HG03442 (cell line): ENCODE results near the gene GRAMD1B.
"Not testable (repeated sequence)": the region's sequence is repeated elsewhere in the genome, so short reads cannot be mapped to it uniquely, and the experiment has no call there.

Source experiments
- ATAC-seq: cut with Tn5 transposase; IDR thresholded peaks from one replicate; pipeline ENCODE4 v1.9.1; 2021; ENCODE audit warnings: mild to moderate bottlenecking, moderate library complexity; ENCODE audit not compliant: unreplicated experiment

The GRAMD1B gene

DNA sequence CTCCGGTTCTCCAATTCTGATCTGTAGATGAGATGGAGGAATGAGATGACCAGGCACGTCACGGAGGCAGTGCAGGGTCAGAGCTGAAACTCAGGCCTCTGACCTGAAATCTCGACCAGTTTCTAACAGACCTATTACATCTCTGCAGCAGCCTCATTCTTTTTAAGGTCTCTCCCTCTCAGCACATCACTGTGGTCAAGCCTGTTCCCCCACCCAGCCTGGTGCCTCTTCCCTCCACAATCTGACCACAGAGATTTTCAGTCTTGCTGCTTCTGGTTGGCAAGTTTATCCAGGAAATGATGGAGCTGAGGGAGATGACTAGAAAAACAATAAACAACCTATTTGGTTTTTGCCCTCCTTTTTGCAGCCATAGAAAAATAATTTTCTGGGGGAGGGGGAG is 9.5 kb downstream of the GRAMD1B start:
- no peak for ATAC-seq

DNA sequence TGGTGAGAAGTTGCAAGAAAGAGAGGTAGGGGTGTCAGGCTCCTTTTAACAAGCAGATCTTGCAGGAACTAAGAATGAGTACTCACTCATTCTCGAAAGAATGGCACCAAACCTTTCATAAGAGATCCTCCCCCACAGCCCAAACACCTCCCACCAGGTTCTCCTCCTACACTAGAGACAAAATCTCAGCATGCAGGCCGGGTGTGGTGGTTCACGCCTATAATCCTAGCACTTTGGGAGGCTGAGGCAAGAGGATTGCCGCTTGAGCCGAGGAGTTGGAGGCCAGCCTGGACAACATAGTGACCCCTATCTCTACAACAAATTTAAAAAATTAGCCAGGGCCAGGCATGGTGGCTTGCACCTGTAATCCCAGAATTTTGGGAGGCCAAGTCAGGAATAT is 11.1 kb downstream of the GRAMD1B start:
- ATAC-seq, result no peak

DNA sequence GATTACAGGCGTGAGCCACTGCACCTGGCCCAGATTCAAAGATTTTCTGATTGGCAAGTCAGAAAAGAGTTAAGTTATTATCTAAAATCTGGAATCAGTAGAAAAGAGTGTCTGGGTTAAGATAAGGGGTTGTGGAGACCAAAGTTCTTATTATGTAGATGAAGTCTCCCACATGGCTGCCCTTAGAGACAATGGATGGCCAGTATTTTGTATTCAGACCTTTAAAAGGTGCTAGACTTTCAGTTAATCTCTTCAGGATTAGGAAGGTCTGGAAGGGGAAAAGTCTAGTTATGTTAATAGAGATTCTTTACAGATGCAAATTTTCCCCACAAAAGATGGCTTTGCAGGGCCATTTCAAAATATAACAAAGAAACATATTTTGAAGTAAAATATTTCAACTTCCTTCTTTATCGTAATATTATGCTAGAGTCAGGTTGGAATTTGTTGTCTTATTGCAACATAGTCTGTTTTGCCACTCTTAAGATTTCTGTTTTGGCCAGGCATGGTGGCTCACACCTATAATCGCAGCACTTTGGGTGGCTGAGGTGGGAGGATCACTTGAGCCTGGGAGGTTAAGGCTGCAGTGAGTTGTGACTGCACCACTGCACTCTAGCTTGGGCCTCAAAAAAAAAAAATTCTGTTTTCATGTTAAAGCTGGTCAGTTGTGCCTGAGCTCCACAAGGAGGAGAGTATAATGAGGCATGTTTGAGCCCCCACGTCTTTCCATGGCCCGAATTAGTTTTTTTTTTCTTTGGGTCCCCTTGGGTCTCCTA is 14.0 kb downstream of the GRAMD1B start:
- ATAC-seq, result no peak

DNA sequence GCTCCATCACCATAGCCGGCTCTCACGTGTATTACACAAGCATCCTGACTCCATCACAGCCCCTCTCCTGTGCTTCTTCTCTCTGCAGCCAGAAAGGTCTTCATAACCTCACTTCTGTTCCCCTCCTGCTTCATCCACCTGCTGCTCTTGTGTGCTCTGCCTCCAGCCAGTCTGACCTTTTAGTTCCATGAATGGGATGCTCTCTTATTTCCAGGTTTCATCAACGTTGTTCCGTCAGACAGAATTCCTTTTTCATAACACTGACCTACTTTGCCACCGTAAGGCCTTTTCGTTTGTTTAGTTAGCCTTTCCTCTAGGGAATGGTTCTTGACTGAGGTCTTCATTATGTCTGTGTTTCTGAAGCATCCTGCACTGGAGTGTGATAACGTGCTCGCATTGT is 18.8 kb downstream of the GRAMD1B start:
- ATAC-seq, result no peak

DNA sequence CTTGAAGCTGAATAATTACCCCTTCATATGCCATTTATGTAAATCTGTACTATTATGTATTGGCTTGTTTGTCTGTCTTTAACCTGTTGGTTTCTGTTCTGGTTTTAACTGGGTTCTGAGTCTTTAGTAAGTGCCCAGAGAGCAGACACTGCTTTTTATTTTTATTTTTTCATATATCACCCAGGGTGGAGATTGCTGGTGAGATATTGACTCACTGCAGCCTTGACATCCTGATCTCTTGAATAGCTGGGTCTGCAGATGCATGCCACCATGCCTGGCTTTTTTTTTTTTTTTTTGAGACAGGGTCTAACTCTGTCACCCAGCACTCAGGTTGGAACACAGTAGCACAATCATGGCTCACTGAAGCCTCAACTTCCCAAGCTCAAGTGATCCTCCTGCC is 19.4 kb downstream of the GRAMD1B start:
- no peak for ATAC-seq

DNA sequence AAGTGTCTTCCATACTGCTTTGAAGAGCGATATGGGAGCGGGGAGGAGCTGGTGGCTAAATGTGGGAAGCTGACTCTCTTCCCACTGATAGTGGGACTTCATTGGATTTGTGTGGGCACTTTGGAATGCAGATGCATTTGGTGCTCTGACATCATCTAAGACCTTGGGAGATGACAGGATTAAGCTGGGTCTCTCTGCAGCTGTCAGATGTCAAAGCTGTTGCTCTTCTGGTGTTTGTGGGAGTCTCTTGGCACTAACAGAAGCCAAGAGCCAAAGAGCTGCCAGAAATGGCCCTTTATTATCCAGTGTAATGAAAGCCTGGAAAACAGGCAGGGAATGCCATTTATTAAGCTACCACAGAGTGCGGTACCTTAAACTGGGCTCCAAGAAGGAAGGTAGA is 20.6 kb downstream of the GRAMD1B start:
- no peak for ATAC-seq

DNA sequence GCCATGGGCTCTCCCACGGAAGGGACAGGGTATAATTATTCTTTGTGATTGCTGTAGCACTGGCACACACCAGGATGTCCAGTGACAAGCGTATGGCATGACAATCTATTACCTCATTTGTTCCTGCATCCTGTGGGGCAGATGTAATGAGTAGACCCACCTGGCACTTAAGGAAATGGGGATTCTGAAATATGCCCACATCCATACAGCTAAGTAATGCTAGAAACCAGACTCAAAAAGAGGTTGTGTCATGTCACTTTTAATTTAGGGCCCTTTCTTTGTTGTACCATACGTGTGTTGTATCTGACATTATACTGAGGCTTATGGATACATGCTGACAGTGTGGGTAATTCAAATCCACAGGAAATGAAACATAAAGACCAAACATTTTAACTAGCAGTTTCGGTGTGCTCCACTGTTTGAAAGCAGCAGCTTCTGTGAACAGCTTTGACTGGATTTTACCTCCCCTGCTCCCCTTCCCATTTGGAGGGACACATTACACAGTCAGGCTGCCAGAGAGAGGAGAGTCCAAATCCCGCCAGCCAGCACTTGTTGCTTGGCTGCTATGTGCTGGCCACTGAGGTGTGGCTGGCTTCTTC is 21.2 kb downstream of the GRAMD1B start:
- ATAC-seq, result no peak

DNA sequence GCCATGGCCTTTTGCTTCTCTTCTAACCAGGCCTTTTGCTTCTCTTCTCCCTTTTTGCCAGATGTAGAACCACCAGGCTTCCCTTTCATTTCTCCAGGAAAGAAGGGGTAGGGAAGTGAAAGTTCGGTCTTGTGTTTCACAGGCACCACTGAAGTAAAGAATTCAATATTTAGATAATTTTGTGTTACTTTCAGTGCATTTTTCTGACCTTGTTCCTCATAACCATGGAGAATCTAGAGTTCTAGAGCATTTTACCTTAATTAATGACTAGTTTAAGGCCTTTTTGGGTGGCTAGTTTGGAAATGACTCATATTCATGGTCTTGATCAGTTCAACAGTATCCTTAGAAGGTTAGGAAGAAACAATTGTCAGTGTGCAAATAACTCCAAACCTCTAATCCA is 22.7 kb downstream of the GRAMD1B start:
- ATAC-seq, result no peak

DNA sequence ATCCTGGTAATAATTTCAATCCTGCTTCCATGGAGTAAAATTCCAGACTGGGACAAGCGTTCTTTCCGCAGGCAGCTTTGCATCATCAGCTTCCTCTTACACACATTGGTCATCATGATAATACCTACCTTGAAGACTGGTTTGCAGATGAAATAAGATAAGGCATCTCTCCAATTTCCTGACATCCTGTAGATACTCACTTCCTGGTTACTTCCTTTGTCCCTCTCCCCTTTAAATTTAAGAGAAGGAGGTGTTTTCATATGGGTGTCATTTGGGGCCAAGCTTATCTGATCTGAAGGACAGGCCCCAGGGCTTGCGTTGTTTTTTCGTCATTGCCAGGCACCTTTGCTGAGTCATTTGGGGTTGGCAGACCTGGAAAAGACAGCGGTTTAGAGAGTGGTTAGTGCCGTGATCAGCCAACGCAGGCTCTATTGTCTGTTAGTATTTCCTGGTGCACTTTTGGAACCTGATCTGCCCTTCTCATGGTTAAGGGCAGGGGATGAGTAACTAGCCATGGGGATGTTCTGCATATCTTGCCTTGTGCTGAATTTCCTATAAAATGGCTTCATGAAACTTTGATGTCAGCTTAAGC is 24.1 kb downstream of the GRAMD1B start:
- ATAC-seq, result no peak

DNA sequence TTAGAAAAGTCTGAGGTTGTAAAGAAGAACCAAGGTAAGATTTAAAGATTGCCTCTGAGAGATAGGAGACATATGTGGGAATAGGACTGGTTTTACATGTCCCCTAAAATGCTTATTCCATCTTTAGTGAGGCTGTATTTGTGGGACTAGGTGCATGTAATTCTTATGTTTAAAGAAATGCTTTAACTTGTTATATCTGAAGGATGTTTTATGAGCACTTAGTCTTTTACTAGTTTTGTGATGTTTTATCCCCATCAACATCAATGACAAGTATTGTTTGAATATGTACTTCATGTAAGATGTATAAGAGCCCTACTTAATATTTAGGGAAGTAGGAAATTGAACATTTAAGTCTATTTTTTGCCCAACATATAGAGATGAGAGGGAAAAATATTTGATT is 24.7 kb downstream of the GRAMD1B start:
- no peak for ATAC-seq

DNA sequence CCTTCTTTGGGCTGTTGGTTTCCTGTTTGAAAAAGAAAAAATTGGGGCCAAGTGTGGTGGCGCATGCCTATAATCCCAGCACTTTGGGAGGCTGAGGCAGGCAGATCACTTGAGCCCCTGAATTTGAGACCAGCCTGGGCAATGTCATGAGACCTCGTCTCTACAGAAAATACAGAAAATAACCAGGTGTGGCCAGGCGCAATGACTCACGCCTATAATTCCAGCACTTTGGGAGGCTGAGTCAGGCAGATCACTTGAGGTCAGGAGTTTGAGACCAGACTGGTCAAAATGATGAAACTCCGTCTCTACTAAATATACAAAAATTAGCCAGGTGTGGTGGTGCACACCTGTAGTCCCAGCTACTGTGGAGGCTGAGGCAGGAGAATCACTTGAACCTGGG is 26.4 kb downstream of the GRAMD1B start:
- not testable (repeated sequence) for ATAC-seq

DNA sequence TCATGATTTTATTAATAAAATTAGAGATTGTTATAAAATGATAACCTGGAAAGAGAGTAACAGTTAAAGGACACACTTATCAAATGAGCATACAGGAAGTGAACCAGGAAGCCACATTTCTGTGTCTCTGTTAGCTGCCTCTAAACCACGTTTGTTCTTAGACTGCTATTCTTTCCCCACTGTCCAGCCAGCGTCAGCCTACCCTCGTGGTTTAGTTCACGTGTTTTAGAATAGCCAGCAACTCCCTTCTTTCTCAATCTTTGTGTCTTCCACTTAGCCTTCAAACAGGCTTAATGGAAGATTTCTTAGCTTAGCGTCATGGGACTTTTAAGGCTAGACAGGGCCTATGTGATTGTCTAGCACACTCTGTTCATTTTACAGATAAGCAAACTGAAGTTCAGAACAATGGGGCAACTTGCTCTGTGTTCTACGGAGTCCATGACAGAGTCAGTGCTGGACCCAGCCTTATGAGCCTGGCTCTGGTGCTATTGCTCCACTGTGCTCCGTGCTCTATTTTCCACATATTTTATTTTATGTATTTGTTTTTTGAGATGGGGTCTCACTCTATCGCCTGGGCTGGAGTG is 27.2 kb downstream of the GRAMD1B start:
- no peak for ATAC-seq

DNA sequence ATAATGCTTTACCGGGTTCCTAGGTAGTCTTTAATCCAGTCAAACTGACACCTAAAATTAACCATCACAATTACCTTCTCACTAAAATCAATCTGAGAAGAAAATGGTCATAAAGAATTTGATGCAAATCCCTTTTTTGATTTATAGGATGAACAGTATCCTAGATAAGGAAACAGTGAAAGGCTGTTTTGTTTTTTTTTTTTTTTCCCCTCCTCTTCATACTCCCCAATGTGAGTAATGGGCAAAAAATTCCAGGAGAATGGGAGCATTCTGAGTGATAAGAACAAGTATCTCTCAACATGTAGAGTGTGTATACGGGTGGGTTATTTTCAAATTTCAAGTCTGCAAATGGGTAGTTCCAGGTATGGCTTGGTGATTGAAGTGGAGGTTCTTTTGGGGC is 28.4 kb downstream of the GRAMD1B start:
- no peak for ATAC-seq

DNA sequence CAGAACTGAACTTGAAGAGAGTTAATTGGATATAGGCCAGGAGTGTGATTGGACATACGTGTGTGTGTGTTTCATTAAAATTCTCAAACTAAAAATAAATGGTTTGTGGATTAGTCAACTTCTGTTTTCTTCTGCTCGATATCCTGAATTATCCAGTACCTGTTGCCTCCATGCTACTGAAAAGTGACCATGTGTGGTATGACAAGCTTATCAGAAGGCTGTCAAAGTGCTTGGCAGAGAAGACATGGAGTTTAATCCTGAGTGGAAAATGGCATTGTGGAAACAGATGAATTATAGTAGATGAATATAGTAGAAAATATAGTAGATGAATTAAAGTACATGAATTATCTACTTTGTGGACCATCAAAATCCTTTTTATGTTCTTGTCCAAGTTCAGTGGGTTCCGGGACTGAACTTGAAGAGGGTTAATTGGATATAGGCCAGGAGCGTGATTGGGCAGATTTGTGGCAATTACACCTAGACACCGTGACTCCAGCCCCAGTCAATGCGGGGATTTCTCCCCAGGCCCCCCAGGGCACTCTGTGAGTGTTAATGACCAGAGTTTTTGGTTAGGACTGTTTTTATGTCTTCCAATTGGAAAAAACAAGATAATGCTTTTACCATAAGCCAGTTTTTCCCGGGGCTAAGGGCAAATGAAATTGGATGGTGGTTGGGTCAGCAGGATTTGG is 30.1 kb downstream of the GRAMD1B start:
- no peak for ATAC-seq

DNA sequence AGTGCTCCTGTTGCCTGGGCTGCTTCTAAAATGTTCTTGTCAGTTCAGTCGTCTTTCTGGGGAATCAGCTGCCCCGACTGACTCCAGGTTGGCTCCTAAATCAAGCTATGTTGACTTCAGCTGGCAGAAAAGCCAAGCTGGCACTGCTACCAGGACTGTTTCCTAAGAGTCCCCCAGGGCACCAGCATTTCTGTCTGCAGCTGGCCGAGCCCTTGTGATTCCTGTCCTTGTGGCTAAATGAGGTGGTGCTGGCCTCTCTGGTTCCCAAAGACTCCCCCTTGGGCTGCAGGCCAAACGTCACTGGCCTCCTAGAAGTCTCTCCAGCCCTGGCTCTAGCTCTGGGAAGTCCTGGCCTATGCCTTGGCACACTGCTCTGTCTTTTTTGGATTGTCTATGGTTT is 31.1 kb downstream of the GRAMD1B start:
- no peak for ATAC-seq

DNA sequence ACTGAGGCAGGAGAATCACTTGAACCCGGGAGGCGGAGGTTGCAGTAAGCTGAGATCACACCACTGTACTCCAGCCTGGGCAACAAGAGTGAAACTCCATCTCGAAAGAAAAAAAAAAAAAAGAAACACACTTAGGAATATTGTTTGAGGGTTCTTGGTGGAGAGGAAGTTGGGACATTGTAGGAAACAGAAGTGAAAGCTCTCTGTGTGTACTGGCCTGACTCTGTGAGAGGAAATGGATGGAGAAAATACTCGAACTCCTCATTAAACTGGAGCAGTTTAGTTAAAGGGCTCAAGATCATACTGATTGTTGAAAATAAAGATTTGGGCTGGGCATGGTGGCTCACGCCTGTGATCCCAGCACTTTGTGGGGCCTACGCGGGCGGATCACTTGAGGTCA is 35.6 kb downstream of the GRAMD1B start:
- not testable (repeated sequence) for ATAC-seq

DNA sequence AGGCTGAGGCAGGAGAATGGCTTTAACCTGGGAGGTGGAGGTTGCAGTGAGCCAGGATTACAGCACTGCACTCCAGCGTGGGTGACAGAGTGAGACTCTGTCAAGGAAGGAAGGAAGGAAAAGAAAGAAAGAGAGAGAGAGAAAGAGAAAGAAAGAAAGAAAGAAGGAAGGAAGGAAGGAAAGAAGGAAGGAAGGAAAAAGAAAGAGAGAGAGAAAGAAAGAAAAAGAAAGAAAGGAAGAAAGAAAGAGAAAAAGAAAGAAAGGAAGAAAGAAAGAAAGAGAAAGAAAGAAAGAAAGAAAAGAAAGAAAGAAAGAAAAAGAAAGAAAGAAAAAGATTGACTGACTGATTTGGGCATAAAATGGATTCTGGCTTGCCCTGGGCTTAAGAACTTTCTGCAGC is 36.1 kb downstream of the GRAMD1B start:
- ATAC-seq, result not testable (repeated sequence)

DNA sequence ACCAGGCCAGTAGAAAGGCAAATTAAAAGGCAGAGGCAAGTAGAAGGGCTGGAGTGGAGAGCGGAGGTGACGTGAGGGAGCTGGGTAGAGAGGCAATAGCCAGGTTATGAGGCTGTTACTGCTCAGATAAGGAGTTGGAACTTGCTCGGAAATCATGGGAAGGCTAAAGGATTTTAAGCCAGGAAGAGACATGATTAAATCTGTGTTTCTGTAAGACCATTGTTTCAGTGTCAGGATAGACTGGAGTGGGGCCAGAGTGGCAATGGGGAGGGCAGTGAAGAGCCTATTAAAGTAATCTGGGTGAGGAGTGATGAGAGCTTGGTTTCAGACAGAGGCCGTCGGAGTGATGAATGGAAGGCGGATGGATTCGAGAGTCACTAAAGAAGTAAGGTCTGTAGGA is 39.0 kb downstream of the GRAMD1B start:
- no peak for ATAC-seq

DNA sequence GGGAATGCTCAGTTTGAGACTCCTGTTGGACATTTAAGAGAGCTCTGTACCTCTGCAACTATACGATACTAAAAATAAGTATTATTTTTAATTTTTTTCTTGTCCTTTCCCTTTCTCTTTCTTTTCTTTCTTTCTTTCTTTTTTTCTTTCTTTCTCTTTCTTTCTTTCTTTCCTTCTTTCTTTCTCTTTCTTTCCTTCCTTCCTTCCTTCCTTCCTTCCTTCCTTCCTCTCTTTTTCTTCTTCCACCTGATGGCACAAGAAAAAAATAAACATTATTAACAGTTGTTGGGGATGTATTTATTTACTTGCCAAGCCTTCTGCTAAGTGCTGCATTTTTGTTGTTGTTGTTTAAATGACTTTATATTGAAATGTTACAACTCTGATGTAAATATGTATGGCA is 39.5 kb downstream of the GRAMD1B start:
- no peak for ATAC-seq

DNA sequence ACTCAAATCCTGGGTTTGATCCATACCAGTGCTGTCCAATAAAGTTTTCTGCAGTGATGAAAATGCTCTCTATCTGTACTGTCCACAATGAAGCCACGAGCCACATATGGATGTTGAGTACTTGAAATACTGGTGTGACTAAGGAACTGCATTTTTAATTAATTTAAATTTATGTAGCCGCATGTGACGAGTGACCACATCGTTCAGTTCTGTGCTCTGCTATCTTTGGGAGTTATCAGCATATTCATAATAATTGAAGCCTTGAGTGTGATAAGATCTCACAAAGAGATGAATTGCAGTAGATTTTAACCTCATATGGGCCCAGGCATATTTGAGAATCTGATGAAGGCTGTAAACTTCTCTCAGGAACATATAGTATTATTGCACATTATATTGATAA is 40.8 kb downstream of the GRAMD1B start:
- ATAC-seq, result no peak

DNA sequence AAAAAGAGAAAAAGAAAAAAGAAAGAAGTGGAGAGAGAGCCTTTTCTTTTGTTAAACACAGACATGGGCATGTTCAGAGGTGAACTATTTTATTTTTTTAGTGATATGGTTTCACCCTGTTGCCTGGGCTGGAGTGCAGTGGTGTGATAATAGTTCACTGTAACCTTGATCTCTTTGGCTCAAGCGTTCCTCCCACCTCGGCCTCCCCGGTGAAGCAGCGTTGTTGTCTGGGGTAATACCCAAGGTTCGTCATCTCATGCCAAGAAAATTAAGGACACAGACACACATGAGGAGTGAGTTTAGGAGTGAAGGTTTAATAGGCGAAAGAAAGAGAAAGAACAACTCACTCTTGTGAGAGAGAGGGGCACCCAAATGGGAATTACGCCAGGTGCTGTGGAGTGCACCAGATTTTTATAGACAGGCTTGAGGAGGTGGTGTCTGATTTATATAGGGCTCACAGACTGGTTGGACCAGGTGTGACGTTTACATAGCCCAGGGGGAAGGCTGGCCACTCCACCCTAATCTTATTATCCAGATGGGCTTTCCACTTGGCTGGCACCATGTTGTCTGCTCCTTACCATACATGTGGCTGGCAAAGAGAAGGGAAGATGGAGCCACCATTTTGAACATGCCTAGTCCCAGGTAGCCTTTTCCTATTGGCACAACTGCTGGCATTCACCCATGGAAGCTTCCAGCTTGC is 42.3 kb downstream of the GRAMD1B start:
- ATAC-seq, result no peak
